GM04504 (cell line): ENCODE results near the gene CIC.

Source experiments
- DNase-seq: peaks from one replicate; pipeline ENCODE4 v3.0.0-alpha.2; 2012; ENCODE audit warnings: low read depth

Gene CIC

DNA sequence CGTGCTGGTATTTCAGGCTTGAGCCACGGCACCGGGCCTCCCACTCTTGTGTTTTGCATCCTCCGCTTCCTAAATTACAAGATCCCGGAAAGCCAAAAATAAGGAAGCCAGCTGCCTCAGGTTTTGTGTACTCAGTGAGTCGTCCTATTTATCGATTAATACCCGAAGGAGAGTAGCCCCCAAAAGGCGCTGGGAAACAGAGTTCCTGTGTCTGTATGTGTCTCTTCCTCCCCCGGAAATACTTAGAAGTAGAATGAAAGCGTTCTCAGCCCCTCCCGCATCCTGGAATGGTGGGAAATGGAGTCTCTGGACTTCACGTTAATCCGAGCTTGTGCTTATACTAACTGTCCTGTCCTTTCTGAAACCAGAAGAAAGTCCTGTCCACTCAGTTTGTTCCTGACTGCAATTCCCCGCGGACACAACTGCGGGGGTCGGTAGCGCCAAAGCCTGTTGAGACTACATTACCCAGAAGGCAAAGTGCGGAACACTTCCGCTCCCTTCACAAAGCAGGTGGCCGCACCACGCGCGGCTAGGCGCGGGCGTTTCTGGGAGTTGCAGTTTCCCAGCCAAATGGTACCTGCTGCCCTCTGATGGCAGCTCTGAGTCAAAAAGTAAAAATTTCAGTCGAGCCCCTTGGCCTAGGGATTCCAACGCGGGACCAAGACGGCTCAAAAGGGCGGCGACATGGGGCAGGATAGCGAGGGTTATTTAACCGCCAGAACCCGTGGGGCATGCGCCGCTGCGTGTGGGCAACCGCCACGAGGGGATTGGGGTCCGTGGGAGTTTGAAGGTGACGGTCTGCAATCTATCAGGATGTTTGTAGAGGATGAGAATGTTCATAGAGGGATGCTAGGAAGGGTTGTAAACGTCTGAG, 24.5 kb upstream of the CIC start:
- DNase-seq, result peak; percentile 87

DNA sequence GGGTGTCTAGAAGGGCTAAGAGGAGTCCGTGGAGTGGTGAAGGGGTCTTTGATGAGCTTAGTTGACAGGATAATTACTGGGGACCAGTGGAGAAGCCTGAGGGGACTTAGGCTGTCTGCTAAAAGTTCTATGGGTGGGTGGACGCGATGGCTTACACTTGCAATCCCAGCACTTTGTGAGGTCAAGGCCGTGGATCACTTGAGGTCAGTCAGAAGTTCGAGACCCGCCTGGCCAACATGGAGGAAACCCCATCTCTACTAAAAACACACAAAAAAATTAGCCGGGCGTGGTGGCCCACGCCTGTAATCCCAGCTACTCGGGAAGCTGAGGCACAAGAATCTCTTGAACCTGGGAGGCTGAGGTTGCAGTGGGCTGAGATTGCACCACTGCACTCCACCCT, 23.8 kb upstream of the CIC start:
- DNase-seq, result no peak

DNA sequence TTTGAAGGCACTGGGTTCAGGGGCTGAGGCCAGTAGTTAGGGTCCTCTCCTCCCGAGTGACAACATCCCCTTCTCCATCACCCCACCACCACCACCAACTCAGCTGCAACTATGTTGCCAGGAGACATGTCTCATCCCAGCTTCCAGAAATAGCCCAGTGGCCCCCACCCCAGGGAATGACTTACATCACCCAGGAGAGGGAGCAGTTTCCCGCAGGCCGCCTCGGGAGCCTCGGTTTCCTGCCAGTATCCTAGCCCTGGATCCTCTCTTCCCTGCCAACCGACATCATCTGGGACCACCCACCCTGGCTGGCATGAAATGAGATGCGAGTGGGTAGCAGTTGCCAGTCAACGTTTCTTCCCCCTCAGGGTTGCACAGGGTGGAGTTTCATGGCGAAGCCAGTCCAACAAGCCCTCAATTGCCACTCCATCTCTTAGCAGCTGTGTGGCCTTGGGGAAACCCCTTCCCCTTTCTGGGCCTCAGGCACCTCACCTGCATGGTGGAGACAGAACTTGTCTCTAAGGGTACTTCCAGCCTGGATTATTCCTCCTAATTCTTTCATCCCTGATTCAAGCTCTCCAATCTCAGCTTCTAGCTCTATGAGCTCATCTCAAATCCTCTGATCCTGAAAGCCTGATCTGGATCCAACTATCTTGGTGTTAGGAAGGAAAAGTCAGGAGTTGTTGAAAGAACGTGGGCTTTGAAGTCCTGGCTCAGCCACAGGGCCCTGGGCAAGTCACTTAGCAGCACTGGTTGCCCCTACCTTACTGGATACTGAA, 22.7 kb upstream of the CIC start:
- peak; percentile 62 for DNase-seq

DNA sequence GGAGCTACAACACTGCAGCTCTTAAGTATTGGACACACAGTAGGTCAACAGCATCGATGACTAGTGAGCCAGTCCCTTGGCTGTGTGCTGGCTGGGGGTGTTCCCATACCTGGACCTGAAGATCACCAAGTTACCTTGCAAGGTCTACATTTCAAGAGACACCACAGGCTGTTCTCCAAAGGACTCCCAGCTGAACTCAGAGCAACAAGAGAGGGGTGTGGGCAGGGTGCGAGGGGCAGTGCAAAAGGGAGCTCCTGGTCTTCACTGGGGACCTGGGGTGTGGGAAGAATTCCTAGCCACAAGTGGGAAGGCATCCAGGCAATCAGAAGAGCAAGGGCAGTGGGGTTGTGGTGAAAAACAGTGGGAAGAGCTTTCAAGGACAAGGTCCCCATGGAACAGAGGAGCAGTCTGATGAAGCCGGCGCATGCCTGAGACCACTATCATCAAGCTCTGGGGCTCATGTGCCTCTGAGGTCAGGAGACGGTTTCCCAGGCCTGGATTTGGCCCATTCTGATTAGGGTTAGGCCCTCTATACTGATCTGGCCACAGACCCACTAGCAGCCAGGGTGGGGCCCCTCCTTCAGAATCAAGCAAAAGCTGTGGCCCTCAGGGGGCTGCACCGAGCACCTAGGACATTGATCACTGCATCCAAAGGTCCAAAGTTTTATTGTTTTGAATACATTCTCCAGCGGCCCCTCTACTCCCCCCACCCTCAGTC, 22.0 kb upstream of the CIC start:
- DNase-seq, result no peak

DNA sequence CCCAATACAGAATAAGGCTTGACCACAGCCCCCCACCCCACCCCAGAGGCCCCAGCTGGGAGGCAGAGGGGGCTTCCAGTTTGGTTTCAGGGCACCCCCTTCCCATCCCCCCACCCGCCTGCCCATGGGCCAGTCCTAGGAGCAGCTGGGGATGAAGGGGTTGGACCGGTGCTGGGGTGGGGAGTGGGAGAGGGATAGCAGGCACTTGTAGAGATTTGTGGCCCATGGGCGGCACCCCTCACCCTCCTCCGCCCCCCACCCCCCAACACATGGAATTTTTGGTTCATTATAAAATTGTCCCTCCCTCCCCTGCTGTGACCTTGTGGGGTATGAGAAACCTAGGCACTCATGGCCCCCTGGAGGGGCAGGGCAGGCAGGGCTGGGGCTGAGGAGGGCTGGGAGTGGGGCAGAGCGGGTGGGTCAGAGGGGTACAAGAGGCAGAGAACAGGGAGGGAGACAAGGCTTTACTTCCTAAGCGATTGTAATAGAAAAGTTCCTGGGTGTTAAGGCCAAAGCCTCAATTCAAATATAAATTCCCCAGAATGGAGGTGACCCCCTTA, 21.3 kb upstream of the CIC start:
- DNase-seq, result no peak

DNA sequence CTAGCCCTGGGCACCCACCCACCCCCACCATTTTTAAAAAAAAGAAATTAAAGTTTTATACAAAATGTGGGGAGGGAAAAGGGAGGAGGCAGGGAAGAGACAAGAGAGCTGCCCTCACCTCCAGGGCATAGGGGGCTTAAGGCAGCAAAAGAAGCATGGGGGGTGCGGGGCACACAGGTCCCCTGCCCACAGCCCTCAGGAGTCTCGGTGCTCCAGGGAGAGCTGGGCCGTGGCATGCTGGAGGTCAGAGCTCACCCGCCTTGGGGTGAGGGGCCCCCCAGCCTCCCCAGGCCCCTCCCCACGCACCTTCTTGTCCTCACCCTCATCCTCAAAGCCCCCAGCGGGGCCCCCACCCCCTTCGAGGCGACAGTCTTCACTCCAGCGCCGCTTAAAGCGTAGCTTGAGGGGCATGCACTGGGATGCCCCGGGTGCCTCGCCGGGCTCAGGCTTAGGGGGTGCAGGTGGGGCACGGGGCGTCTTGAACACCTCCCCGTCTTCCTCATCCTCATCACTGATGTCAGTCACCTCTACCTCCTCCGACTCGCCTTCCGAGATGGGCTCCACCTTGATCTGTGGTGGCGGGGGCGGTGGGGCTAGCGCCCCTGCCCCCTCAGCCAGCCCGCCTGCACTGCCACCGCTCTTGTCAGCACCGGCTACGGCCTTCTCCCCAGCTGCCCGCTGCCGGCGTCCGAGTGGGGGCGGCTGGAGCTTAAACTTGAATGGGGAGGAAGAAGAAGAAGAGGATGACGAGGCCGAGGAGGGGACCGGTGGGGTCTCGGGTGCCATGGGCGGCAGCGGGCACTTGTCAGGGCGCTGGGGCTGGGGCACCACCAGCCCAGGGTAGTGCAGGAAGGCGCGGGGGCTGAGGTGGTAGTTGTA, 20.5 kb upstream of the CIC start:
- no peak for DNase-seq

DNA sequence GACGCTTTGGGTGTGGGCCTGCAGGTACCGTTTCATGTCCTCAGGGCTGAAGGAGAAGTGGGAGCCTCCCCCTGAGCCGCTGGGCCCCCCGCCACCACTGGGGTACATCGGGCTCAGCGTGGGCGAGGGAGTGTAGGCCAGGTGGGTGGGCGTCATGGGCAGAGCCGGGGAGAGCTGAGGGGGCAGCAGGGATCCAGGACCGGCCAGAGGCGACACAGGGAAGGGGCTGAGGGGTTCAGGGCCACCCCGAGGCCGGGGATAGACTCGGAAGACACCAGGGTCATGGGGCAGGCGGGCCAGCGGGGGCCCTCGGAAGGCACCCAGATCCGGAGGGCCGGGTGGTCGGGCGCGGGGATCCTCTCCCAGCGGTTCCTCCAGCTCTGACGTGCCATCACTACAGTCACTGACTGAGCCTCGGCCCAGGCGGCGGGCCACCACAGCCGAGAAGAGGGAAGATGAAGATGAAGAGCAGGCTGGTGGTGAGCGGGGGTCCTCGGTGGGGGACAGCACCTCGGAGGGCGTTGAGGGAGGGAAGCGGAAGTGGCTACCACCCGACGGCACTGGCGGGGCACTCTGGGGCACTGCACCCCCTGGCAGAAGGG, 19.8 kb upstream of the CIC start:
- DNase-seq, result no peak

DNA sequence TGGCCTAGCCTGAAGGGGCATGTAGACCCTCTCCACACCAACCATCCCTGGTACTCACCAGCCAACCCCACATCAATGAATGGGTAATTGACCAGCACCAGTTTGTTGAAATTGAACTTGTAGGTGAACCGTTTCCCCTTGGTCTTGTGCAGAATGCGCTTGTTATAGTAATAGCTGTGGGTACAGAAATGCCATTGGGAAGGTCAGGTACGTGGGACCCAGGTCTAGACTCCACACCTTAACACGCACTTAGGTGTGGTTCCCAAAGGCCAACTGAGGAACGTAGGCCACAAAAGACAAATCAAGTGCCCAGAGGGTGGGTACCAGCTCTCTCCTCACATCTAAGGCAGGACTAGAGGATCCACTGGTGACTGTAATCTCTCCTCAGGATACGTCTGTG, 19.3 kb upstream of the CIC start:
- DNase-seq, result no peak

DNA sequence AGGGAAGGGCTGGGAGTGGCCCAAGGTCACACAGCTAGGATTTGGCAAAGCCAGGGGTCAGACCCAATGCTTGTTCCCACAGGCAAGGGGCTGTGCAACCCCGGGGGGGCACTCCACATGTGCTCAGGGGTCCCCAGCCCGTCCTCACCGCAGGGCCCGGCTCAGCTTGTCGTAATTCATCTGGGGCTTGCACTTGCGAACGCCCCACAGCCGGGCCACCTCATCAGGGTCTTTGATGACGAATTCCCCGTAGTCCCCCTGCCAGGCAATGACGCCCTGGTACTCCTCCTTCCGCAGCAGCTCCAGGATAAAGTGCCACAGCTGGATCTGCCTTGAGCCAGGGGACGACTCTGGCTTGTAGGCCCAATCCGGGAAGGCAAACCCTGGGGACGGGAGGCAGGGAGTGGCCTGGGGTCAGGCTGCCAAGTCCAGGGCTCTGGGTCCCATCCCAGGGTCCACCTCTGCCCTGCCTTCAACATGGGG, 18.8 kb upstream of the CIC start:
- no peak for DNase-seq

DNA sequence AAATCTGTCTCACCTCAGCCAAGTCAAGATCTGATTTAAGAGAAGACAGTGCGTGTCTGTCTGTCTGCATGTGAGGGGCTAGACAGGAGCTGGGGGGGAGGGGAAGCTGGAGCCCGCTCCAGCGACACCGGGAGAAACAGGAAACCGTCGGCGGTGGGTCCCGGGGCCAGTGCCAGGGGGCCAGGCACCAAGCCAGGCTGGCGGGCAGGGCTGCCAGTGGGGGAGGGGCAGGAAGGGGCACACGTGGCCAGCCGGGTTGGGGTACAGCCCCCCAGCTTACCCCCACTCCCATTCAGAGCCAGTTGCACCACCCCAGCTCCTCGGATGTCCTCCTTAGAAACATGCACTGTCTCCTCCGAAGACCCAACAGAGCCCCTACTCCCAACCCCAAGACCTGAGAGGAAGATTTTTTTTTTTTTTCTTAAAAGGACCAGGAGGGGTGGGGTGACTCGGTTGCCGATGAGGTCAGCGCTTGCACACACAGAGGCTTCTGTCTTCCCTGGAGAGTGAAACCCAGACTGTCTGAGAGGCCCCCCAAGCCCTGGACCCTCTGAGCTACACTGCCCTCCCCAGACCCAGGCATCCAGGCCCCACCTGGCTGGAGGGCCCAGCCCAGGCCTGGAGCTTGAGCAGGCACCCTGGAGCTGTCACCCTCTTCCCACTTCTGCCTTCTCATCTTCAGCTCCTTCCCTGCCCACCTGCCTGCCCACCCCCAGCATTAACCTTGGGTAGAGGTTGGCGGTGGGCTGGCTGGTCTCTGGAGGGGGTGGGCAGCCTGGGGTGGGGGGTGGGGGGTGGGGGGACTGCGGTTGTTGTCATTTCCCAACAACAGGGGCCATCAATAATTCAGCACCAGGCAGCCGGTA, 18.2 kb upstream of the CIC start:
- DNase-seq, result no peak

DNA sequence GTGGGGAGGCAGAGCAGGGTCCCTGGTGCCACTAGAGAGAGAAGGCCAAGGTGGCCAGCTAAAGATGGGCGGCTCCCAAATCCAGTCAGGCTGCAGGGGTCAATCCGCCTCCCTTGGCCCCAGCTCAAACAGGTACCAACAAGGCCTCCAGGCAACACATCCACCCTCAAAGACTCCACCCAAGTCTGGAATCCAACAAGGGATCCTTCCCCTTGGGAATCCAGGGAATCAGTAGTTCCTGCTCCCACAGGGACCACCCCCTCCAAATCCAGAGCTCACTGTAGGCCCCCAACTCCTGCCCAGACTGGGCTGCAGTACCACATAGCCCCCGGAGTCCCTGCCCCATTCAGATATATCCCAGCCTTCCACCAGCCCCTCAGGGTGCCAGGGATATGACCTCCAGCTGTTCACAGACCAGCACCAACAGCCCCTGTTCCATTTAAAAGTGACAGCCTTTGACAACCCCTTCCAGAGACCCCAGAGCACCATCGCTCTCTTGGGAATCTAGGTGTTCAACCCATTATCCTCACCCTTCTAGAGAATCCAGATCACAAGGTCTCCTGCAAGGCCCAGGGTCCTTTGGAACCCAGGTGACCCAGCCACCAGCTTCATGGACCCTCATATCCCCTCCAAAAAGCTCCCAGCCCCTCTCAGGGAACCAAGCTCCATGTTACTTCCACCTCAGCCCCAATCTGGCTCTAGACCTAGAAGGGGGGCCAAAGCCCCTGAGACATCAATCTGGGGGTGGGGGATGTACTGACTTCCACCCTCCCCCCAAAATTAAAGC, 17.3 kb upstream of the CIC start:
- DNase-seq, result no peak

DNA sequence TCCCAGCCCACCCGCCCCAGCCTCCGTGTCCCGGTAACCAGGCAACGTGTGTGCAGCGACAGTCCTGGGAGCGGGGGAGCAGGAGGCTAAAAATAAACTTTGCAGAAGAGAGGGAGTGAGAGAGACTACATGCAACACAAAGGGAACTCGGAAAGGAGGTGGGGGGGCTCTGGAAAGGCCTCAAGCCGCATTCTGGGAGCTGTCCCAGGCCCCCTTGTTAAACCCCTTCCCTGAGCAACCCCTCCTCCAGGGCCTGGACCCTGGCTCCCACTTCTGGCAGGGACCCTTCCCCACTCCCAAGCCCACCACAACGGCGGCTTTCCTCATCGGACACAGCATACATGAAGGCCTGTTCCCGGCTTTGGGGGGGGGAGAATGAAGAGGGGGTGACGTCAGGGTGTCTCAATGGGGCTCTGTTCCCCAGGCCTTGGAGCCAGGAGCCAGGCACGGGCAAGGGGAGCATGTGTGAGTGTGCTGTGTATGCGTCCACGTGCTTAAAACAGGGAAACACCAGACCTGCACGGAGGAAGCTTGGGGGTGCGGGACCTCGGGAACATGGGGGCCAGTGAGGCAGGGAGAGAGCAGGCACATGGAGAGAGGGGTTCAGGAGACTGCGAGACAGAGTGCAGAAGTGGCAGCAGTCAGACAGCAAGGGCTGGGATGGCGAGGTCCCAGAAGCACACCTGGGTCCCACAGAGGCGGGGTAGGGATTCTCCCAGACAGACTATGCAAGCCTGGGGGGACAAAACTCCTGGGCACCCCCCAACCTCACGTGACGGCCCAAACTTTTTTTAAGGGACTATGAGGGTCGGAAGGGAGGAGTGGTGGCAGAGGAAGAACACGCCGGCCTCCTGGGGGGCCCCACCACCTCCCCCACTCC, 16.4 kb upstream of the CIC start:
- no peak for DNase-seq

DNA sequence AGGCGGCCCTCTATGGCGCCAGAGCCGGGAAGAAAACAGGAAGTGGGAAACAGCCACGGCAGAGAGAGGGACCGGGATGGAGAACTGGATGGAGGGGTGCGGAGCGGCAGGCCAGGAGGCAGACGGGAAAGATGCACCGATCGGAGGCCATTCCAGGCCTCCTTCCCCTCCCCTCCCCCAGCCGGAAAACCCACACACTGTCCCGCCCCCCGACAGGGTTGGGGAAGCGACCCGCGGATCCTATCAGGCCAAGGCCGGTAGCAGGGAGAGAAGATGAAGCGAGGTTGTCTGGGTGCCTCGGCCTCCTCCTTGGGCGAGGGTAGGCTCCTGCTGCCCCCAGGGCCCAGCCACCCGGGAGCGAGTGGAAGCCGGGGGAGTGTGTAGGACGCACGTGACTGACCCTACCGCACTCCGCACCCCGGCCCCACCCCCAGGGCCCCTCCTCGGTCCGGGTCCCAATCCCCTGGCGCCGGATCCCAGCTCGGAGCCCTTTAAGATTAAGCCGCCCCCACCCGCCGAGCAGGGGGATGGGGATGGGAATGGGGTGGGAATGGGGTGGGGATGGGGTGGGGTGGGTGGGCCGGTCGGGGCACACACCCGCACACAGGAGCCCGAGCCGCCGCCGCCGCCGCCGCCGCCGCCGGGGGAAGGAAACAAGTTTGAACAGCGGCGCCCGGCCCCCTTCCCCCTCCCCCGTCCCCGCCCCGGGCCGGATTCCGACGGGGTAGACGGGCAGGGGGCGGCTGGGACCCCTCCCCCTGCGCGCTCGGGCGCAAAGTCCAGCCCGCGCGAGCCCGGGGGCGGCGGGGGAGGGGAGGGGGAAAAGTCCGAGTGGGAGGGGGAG, 15.6 kb upstream of the CIC start:
- DNase-seq, result no peak

DNA sequence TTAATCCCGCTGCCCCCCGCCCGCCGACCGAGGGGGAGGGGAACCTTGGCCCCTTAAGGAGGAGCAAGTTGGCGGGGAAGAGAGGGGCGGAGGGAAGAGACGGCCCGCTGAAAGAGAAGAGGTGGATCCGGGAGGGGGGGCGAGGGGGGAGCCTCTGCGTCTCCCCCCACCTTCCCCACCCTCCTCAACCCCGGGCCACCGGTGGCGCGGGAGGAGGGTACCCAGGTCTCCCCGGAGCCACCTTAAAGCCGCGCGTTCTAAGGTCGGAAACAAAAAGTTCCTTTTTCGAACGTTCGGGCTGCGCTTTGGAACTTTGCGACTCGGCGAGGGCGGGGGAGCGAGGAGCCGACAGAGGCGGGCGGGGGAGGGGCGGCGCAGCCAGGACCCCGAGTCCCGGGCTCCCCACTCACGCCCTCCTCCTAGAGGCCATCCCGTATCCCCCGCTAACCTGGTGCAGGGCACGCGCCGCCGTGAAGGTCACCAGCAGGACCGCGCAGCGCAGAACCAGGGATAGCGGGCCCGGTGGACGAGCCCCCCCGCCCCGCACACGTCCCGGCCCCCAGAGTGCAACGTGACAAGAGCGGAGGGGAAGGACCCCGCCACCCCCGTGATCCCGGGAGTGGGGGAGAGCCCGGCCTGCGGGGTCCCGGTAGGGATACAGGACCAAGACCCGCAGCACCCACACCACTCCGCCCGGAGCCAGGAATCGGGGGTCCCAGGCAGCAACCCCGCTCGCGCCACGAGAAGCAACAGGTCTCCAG, 14.8 kb upstream of the CIC start:
- DNase-seq, result no peak

DNA sequence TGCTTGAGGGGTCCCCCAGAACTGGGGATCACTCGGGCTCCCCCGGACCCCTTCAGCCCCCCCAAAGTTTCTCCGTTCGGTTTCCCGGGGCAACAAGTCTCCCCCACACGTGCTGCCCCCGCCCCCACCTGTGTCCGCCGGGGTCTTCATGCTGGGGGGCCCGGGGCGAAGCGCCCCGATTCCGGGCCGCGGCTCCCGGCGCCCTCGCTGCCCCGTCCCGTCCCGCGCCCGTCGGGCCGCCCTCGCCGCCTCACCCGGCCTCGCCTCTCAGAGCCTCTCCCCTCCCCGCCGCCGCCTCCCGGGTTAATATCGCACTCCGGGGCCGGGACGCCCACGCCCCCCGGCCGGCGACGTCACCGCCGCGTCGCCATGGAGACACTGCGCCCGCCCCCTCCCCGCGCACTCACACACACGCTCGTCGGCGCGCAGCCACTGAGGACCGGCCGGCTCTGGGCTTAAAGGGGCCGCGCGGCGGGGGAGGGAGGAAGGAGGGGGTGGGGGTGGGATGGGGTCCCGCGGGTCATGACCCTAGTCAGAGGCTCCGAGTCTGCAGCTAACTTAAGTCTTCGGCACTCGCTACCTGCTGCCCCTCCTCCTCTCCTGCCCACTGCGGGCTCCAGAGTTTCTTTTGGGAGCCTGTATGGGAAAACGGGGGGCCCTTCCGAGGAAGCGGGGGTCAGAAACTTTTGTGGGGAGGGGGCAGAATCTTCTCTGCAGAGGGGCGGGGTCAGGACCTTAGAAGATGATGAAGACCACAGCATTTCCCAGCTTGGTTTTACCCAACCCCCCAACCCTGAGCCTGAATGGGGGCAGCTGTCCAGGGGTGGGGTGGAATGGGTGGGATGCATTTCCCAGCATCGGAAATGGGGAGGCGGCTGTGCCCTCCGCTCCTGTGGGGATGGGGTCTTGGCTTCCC, 13.9 kb upstream of the CIC start, which contains the start of gene ERF:
Gene ERF, minus strand, starts transcription at position 279 of the 916 bp plus-strand sequence. Its CDS starts 129 bp downstream, at position 150.
- DNase-seq, result peak; percentile 78
